B cell (primary cell): ENCODE data around the gene SNAP47.

ENCODE experiments used
- CTCF ChIP-seq: fragments of 200-600 bp; IDR thresholded peaks from one replicate; pipeline ENCODE4 v1.8.0; 2022; ENCODE audit warnings: antibody characterized with exemption, mild to moderate bottlenecking
- EZH2 ChIP-seq: IDR thresholded peaks from 2 replicates; pipeline ENCODE4 v1.6.1; 2012; ENCODE audit warnings: borderline replicate concordance, low read depth, mild to moderate bottlenecking, moderate library complexity, low read length; ENCODE audit not compliant: insufficient read depth, poor library complexity, severe bottlenecking

GRCh38 chr1:227748496-227749182 is 13.4 kb downstream of the SNAP47 start:
- TF ChIP-seq CTCF, result no peak
- no peak for TF ChIP-seq EZH2
